ENCODE measurements around the gene COMTD1. TPM values are rescaled to one million over a fixed set of nuclear protein-coding genes. Genes with fewer than 3 reads are reported as not detected.

Gene COMTD1
- total RNA-seq, 4 donors from 2014 or later = 6.7 to 29.0 (median 21.7) TPM

- no peak for TF ChIP-seq CTCF (IDR thresholded peaks at IDR 0.05; ENCODE audit: low read depth)
Measured at GRCh38 chr10:75244487-75245353, 9.0 kb upstream of the COMTD1 start.

GRCh38 chr10:75243426-75243825 lies 7.7 kb upstream of the COMTD1 start:
- no peak for TF ChIP-seq CTCF (IDR thresholded peaks at IDR 0.05; ENCODE audit: low read depth)

GRCh38 chr10:75240329-75241076 lies 4.7 kb upstream of the COMTD1 start:
- no peak for TF ChIP-seq CTCF (IDR thresholded peaks at IDR 0.05; ENCODE audit: low read depth)

GRCh38 chr10:75239096-75239790 lies 3.5 kb upstream of the COMTD1 start:
- TF ChIP-seq CTCF (IDR thresholded peaks at IDR 0.05; ENCODE audit: low read depth) = no peak

GRCh38 chr10:75238182-75239095 lies 2.7 kb upstream of the COMTD1 start:
- no peak for TF ChIP-seq CTCF (IDR thresholded peaks at IDR 0.05; ENCODE audit: low read depth)

- TF ChIP-seq CTCF (IDR thresholded peaks at IDR 0.05; ENCODE audit: low read depth) = no peak
Measured at GRCh38 chr10:75236178-75236825, 545 bp upstream of the COMTD1 start.
